GM12872 (cell line): ENCODE data around the gene MAP4.

ENCODE experiments used
- TF ChIP-seq, protein P1 (sequence below): IDR thresholded peaks from 3 replicates; pipeline ENCODE4 v1.5.1; 2011; ENCODE audit warnings: low read depth, mild to moderate bottlenecking, low read length, moderate library complexity; ENCODE audit not compliant: insufficient read depth

Gene MAP4

DNA sequence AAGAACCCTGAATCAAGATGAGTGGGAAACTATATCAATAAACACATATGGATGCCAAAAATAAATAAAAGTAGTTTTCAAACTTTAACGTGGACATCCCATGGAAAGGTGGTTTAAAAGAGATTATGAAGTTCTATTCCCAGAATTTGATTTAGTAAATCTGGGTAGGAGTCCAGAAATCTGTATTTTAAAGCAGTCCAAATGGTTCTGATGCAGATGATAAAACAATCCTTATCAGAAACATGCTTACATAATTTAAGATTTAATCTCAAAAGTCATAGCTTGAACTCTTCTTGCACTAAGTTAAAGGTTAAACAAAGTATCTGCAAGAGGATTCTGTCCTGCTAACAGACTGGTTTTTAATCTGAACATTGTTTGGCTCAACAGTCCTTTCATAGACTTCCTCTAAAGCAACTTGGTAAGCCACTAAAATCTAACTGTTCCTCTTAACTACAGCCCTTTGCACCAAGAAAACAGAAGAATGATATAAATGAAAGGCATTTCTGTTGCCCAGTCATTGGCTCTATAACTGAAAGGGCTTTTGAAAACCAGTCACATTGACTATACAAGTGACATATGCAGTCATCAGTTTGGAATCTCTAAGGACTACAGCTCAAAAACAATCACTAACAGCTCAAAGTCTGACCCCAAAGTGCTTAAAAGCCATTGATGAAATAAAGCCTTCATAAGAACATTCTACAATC is 23.4 kb upstream of the MAP4 start:
- TF ChIP-seq, protein P1, sequence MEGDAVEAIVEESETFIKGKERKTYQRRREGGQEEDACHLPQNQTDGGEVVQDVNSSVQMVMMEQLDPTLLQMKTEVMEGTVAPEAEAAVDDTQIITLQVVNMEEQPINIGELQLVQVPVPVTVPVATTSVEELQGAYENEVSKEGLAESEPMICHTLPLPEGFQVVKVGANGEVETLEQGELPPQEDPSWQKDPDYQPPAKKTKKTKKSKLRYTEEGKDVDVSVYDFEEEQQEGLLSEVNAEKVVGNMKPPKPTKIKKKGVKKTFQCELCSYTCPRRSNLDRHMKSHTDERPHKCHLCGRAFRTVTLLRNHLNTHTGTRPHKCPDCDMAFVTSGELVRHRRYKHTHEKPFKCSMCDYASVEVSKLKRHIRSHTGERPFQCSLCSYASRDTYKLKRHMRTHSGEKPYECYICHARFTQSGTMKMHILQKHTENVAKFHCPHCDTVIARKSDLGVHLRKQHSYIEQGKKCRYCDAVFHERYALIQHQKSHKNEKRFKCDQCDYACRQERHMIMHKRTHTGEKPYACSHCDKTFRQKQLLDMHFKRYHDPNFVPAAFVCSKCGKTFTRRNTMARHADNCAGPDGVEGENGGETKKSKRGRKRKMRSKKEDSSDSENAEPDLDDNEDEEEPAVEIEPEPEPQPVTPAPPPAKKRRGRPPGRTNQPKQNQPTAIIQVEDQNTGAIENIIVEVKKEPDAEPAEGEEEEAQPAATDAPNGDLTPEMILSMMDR: no peak

DNA sequence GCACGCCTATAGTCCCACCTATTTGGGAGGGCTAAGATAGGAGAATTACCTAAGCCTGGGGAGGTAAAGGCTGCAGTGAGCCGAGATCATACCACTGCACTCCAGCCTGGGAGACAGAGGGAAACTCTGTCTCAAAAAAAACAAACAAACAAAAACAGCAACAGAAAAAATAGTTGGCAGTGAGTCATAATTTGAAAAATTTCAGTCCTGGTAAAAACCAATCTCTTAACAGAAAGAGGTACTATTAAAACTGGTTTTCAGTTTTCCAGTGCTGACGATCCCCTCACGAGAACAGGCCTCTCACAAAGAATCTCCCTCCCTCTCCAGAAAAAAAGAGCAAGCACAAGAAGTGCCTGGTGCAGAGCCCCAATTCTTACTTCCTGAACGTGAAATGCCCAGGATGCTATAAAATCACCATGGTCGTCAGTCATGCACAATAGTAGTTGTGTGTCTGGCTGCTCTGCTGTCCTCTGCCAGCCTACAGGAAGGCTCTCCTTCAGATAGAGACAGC is 22.8 kb upstream of the MAP4 start:
- TF ChIP-seq, protein P1: no peak

DNA sequence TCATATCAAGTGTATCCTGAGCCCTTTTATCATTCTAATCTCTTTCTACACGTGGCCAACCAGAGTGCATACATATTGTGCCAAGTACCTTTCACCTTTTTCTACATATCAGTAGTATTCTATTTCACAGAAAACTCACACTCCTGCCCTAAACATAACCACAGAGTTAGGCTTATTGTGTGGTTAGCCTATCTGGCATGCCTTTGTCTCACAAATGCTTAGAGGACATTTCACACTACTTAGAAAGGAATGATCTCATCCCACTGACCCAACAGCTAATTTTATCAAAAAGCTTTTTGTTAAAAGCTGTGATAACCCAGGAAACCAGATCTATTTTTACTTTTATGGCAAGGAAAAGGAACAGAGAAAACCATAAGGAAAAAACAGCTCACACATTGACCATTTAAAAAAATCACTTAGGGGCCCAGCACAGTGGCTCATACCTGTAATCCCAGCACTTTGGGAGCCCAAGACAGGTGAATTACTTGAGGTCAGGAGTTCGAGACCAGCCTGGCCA is 17.8 kb upstream of the MAP4 start:
- TF ChIP-seq, protein P1: no peak

DNA sequence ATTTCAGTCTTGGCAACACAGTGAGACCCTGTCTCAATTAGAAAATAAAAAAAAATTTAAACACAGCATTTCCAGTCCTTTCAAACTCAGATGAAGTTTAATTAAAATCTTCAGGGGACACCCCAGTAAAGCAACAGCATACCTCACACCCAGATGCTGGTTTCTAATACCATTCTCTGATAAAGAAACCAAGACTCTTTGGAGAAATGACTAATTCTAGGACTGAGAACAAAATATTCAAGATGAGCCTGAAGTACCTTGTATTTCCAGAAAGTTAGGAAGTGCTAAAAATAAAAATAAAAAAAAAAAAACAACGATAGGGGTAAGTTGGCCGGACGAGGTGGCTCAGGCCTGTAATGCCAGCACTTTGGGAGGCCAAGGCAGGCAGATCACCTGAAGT is 14.0 kb upstream of the MAP4 start:
- TF ChIP-seq, protein P1: no peak

DNA sequence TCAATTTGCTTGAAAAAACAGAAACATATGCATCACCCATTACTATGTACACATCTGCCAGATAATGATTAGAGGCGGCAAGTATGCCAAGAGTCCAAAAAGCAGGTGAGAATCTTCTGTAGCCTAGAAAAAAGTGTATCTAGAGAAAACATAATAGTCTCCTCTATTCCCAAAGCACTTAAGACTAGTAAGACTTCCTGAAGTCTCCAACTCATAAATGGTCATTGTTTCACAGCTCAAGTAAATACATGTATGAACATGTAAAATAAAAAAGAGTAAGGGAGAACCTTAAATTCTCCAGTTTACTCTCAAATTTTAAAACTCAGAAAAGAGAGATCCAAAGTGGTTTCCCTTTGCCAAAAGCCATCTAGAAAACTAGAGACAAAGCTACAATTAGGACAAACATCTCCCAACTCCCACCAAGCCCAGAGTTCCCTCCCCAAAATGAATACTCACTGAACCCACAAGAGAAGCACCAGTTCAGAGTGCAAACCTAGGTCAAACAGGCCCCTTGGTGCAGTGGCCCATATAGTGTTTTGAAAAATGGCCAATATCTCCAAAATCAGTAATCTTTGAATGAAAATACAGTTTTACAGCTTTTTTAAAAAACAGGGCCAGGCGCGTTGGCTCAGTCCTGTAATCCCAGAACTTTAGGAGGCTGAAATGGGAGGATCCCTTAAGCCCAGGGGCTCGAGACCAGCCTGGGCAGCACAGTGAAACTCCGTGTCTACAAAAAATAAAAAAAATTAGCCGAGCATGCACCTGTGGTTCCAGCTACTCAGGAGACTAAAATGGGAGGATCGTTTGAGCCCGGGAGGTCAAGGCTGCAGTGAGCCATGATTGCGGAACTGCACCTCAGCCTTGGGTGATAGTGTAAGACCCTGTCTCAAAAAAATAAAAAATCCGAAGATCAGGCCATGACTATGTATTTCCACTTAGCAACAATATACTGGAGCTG is 11.0 kb upstream of the MAP4 start:
- TF ChIP-seq, protein P1: no peak

DNA sequence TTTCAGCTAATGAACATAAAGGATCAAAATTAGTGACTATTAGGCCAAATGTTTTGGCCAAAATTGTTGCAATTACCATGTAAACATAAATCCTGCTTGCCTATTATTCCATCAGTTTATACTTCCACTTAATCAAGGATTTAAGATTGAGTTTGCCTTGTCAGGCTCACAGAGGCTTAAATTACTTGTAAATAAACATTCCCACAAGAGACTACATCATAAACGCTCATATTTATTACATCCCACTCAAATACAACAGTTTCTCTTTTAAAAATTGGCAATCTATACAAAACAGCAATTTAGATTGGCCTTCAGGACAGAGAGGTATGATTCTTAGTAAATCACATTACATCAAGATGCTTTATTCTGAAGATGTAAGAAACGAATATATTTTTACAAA is 9.9 kb upstream of the MAP4 start:
- TF ChIP-seq, protein P1: no peak

DNA sequence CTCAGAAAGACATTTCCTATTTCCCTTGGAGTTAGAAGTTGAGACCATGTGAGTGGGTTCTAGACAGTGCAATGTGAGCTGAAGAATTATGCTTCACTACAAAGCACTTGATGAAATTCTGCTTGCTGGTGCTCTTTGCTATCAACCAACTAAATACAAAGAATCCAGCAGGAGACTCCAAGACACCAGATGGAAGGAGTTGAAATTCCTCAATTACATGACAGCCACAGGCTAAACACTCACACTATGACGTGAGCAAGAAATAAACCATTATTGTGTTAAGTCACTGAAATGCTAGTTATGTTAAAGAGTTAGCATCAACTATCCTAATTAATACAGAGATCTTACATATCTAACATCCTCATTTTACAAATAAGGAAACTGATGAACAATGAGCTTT is 8.2 kb upstream of the MAP4 start:
- TF ChIP-seq, protein P1: no peak
